H1 (cell line): ENCODE results near the gene EDEM1. TPM values are rescaled to one million over a fixed set of nuclear protein-coding genes. Genes with fewer than 3 reads are reported as not detected.

Source experiments
- EP300 ChIP-seq, 2 experiments: IDR thresholded peaks; 1 replicate in 1 of 2; 2 replicates in 1 of 2; pipeline ENCODE4 v1.6.1; 2011 to 2012; ENCODE audit warnings: low read depth in 2 of 2, low read length in 2 of 2, mild to moderate bottlenecking in 2 of 2, borderline replicate concordance in 1 of 2, inconsistent platforms in 1 of 2, moderate library complexity in 1 of 2
- GTF2F1 ChIP-seq: IDR thresholded peaks from 2 replicates; pipeline ENCODE4 v1.6.1; 2012; ENCODE audit warnings: low read depth, low read length, improper control_type of control experiment, borderline replicate concordance
- HDAC2 ChIP-seq, 2 experiments: fragments of 300-600 bp in 1 of 2; sonication (generic) in 1 of 2; IDR thresholded peaks; 2 replicates each; pipeline ENCODE4 v1.6.1; 2011 to 2012; ENCODE audit warnings: low read depth in 2 of 2, low read length in 2 of 2, mild to moderate bottlenecking in 2 of 2, moderate library complexity in 2 of 2, borderline replicate concordance in 1 of 2, inconsistent platforms in 1 of 2
- HDAC6 ChIP-seq: IDR thresholded peaks from one replicate; pipeline ENCODE4 v1.7.1; 2012; ENCODE audit warnings: low read depth, mild to moderate bottlenecking, inconsistent platforms, low read length, moderate library complexity
- JUND ChIP-seq: IDR thresholded peaks from 2 replicates; pipeline ENCODE4 v1.6.1; 2011; ENCODE audit warnings: mild to moderate bottlenecking, improper control_type of control experiment, low read length
- NANOG ChIP-seq: IDR thresholded peaks from 2 replicates; pipeline ENCODE4 v1.6.1; 2011; ENCODE audit warnings: low read length, low read depth, mild to moderate bottlenecking, inconsistent platforms; ENCODE audit not compliant: insufficient read depth, poor library complexity, severe bottlenecking
- POU5F1 ChIP-seq: IDR thresholded peaks from 2 replicates; pipeline ENCODE4 v1.6.1; 2011; ENCODE audit warnings: low read depth, mild to moderate bottlenecking, low read length, moderate library complexity
- SP4 ChIP-seq: IDR thresholded peaks from 2 replicates; pipeline ENCODE4 v1.6.1; 2012; ENCODE audit warnings: low read length, inconsistent platforms
- SUZ12 ChIP-seq: fragments of 200-600 bp; sonication (generic); IDR thresholded peaks from 2 replicates; pipeline ENCODE4 v1.6.1; 2012; ENCODE audit warnings: mild to moderate bottlenecking, inconsistent platforms, low read length, moderate library complexity, mixed read lengths
- TAF1 ChIP-seq: IDR thresholded peaks from 2 replicates; pipeline ENCODE4 v1.6.1; 2011; ENCODE audit warnings: mild to moderate bottlenecking, low read depth, low read length
- TBP ChIP-seq: IDR thresholded peaks from 2 replicates; pipeline ENCODE4 v1.6.1; 2011; ENCODE audit warnings: low read depth, low read length, improper control_type of control experiment
- TCF12 ChIP-seq: IDR thresholded peaks from 2 replicates; pipeline ENCODE4 v1.6.1; 2011; ENCODE audit warnings: low read depth, mild to moderate bottlenecking, low read length
- ZNF274 ChIP-seq: IDR thresholded peaks from 2 replicates; pipeline ENCODE4 v1.7.0; 2012; ENCODE audit warnings: low read length, borderline replicate concordance; ENCODE audit errors: extremely low read depth
- polyA plus RNA-seq, 7 experiments: library from polyadenylated mRNA; depleted of rRNA in 3 of 7; stranded (reverse) in 5 of 7; unstranded in 2 of 7; fragments of >200 nt in 5 of 7; fragments of 200-250 nt in 2 of 7; gene quantifications; 1 replicate in 5 of 7; 2 replicates in 1 of 7; 4 replicates in 1 of 7; pipeline versions ENCODE4 v1.2.1 to v1.2.3, GENCODE V29; 2011 to 2013; ENCODE audit warnings: missing spikeins in 2 of 7, mixed read lengths in 2 of 7
- total RNA-seq: library from RNA; stranded (reverse); fragmentation: NEBNext Ultra II Directional; extraction: Animal tissue kit (Norgen Biotek cat#: 25700); gene quantifications from 2 replicates; pipeline ENCODE4 v1.2.1, GENCODE V29; 2021
- TF ChIP-seq, protein P1 (sequence below), 3 experiments: IDR thresholded peaks; 1 replicate in 2 of 3; 2 replicates in 1 of 3; pipeline versions ENCODE4 v1.5.1 to v1.6.1; 2011; ENCODE audit warnings: low read length in 3 of 3, mild to moderate bottlenecking in 3 of 3, inconsistent platforms in 2 of 3, low read depth in 1 of 3, moderate library complexity in 1 of 3; ENCODE audit not compliant: insufficient read depth in 1 of 3; ENCODE audit errors: control extremely low read depth in 1 of 3
- TF ChIP-seq, protein P2 (sequence below): IDR thresholded peaks from 2 replicates; pipeline ENCODE4 v1.6.1; 2012; ENCODE audit warnings: inconsistent platforms
- TF ChIP-seq, protein P3 (sequence below): IDR thresholded peaks from 2 replicates; pipeline ENCODE4 v1.6.1; 2011; ENCODE audit warnings: low read depth, mild to moderate bottlenecking, low read length; ENCODE audit not compliant: insufficient read depth

EDEM1 gene
- total and polyA plus RNA-seq, 2 of the 8 experiments (the other 6 are each of a cell fraction or from before 2014, with no cell fraction given) = 4.8 to 16.4 TPM

DNA sequence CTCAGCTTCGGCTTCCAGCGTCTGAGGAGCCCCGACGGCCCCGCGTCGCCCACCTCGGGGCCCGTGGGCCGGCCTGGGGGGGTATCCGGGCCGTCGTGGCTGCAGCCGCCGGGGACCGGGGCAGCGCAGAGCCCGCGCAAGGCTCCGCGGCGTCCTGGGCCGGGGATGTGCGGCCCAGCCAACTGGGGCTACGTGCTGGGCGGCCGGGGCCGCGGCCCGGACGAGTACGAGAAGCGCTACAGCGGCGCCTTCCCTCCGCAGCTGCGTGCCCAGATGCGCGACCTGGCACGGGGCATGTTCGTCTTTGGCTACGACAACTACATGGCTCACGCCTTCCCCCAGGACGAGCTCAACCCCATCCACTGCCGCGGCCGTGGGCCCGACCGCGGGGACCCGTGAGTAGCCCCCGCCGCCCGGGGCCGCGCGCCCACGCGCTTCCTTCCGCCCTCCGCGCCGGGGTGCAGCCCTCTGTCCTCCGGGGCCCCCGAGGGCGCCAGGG is 462 bp downstream of the EDEM1 start (continued):
- TF ChIP-seq HDAC2 (IDR thresholded peaks at IDR 0.05; ENCODE audit: borderline replicate concordance in 1 of 2, low read depth in 2 of 2, low read length in 2 of 2) (no peak), HDAC6 (no peak), JUND (no peak), POU5F1 (no peak), GTF2F1 (no peak), ZNF274 (no peak), TCF12 (no peak), NANOG (no peak), SUZ12 (no peak; the same call in 1 of the 2 replicates), EP300 (IDR thresholded peaks at IDR 0.05; ENCODE audit: borderline replicate concordance in 1 of 2, low read depth in 2 of 2, low read length in 2 of 2) (no peak), TBP (no peak), SP4 (no peak), TAF1 (0 out of 2 replicates have a peak, but pooled peaks have one; percentile 1)
- TF ChIP-seq, protein P1, sequence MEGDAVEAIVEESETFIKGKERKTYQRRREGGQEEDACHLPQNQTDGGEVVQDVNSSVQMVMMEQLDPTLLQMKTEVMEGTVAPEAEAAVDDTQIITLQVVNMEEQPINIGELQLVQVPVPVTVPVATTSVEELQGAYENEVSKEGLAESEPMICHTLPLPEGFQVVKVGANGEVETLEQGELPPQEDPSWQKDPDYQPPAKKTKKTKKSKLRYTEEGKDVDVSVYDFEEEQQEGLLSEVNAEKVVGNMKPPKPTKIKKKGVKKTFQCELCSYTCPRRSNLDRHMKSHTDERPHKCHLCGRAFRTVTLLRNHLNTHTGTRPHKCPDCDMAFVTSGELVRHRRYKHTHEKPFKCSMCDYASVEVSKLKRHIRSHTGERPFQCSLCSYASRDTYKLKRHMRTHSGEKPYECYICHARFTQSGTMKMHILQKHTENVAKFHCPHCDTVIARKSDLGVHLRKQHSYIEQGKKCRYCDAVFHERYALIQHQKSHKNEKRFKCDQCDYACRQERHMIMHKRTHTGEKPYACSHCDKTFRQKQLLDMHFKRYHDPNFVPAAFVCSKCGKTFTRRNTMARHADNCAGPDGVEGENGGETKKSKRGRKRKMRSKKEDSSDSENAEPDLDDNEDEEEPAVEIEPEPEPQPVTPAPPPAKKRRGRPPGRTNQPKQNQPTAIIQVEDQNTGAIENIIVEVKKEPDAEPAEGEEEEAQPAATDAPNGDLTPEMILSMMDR (IDR thresholded peaks at IDR 0.05; ENCODE audit: control extremely low read depth in 1 of 3, insufficient read depth in 1 of 3, low read depth in 1 of 3, low read length in 3 of 3) = no peak
- TF ChIP-seq, protein P2, sequence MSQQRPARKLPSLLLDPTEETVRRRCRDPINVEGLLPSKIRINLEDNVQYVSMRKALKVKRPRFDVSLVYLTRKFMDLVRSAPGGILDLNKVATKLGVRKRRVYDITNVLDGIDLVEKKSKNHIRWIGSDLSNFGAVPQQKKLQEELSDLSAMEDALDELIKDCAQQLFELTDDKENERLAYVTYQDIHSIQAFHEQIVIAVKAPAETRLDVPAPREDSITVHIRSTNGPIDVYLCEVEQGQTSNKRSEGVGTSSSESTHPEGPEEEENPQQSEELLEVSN = no peak
- TF ChIP-seq, protein P3, sequence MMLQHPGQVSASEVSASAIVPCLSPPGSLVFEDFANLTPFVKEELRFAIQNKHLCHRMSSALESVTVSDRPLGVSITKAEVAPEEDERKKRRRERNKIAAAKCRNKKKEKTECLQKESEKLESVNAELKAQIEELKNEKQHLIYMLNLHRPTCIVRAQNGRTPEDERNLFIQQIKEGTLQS = no peak
